ENCODE measurements around the gene PTPRR. TPM values are rescaled to one million over a fixed set of nuclear protein-coding genes. Genes with fewer than 3 reads are reported as not detected.

The PTPRR gene
- polyA plus RNA-seq, 1 of the 3 experiments (the other 2 are of a cell fraction) = 1.4 TPM

- 69% methylated on average over 1 of the region's 1 CpG for WGBS (ENCODE audit: low lambda C conversion rate)
- Histone ChIP-seq H3K36me3 (replicated peaks in 1 of 2; ENCODE audit: control insufficient read depth in 1 of 2, insufficient read depth in 2 of 2, low read length in 1 of 2) (no peaks in the 10 kb centered on the region), H2AFZ (ENCODE audit: low read depth) (no peak overlapping the region), H3K27me3 (ENCODE audit: insufficient read depth) (no peaks in the 10 kb centered on the region), H4K20me1 (ENCODE audit: insufficient read depth) (no peaks in the 10 kb centered on the region), H3K4me1 (ENCODE audit: control insufficient read depth in 1 of 2, insufficient read depth in 2 of 2, low read depth in 1 of 2, low read length in 1 of 2) (no peaks in the 10 kb centered on the region; a peak in 1 of 4 replicates), H3K4me3 (ENCODE audit: low read depth in 2 of 2, low read length in 1 of 2) (no peak overlapping the region), H3F3A (replicated peaks; ENCODE audit: insufficient read depth) (no peaks in the 10 kb centered on the region), H3K9me2 (no peaks in the 10 kb centered on the region), H3K4me2 (no peak overlapping the region), H3K9ac (no peak overlapping the region), H3K9me3 (no peaks in the 10 kb centered on the region), H3K79me2 (ENCODE audit: insufficient read depth) (no peaks in the 10 kb centered on the region), H3K27ac (ENCODE audit: low read depth in 2 of 2, low read length in 1 of 2) (no peak overlapping the region)
- CTCF ChIA-PET = no interaction called here
- POLR2A ChIA-PET = no interaction called here
- no peak for DNase-seq
- TF ChIP-seq NFIC (IDR thresholded peaks at IDR 0.05; ENCODE audit: borderline replicate concordance) = no peak
- TF ChIP-seq ELF1 (IDR thresholded peaks at IDR 0.05) = no peak
- TF ChIP-seq MXI1 (IDR thresholded peaks at IDR 0.05; ENCODE audit: low read depth, low read length) = no peak
- no peak for TF ChIP-seq USF2 (IDR thresholded peaks at IDR 0.05; ENCODE audit: borderline replicate concordance, low read depth, low read length)
- TF ChIP-seq RFX5 (IDR thresholded peaks at IDR 0.05; ENCODE audit: low read length) = no peak
- TF ChIP-seq GATA2 (CRISPR knock-in tag; IDR thresholded peaks at IDR 0.05) = no peak
- TF ChIP-seq EZH2phosphoT487 (IDR thresholded peaks at IDR 0.05; ENCODE audit: borderline replicate concordance, low read depth) = no peak
- TF ChIP-seq YY1 (IDR thresholded peaks at IDR 0.05; ENCODE audit: low read depth) = no peak
- no peak for TF ChIP-seq CHD2 (IDR thresholded peaks at IDR 0.05; ENCODE audit: low read length, partially characterized antibody)
- TF ChIP-seq RXRA (IDR thresholded peaks at IDR 0.05; ENCODE audit: borderline replicate concordance, low read depth) = no peak
- TF ChIP-seq RCOR1 (IDR thresholded peaks at IDR 0.05; ENCODE audit: low read length) = no peak
- no peak for TF ChIP-seq TEAD4 (IDR thresholded peaks at IDR 0.05; ENCODE audit: borderline replicate concordance, insufficient read depth)
- TF ChIP-seq USF1 (IDR thresholded peaks at IDR 0.05; ENCODE audit: borderline replicate concordance, low read depth) = no peak
- no peak for TF ChIP-seq JUND (IDR thresholded peaks at IDR 0.05)
- TF ChIP-seq CTCF (IDR thresholded peaks at IDR 0.05) = no peak
Observed at GRCh38 chr12:70928071-70928470, 7.5 kb upstream of the PTPRR start.

GRCh38 chr12:70927356-70927755 is 6.8 kb upstream of the PTPRR start:
- Histone ChIP-seq H3K9me3 (no peaks in the 10 kb centered on the region), H2AFZ (ENCODE audit: low read depth) (no peak overlapping the region), H3K4me1 (ENCODE audit: control insufficient read depth in 1 of 2, insufficient read depth in 2 of 2, low read depth in 1 of 2, low read length in 1 of 2) (no peaks in the 10 kb centered on the region; a peak in 1 of 4 replicates), H3K4me3 (ENCODE audit: low read depth in 2 of 2, low read length in 1 of 2) (no peak overlapping the region), H3K4me2 (no peak overlapping the region), H3K27ac (ENCODE audit: low read depth in 2 of 2, low read length in 1 of 2) (no peak overlapping the region), H3K9me2 (no peaks in the 10 kb centered on the region), H3K9ac (no peak overlapping the region), H4K20me1 (ENCODE audit: insufficient read depth) (no peaks in the 10 kb centered on the region), H3K27me3 (ENCODE audit: insufficient read depth) (no peaks in the 10 kb centered on the region), H3K79me2 (ENCODE audit: insufficient read depth) (no peaks in the 10 kb centered on the region), H3K36me3 (replicated peaks in 1 of 2; ENCODE audit: control insufficient read depth in 1 of 2, insufficient read depth in 2 of 2, low read length in 1 of 2) (no peaks in the 10 kb centered on the region), H3F3A (replicated peaks; ENCODE audit: insufficient read depth) (no peaks in the 10 kb centered on the region)
- ChIA-PET POLR2A (no interaction called here), CTCF (no interaction called here)
- DNase-seq = no peak
- WGBS (ENCODE audit: low lambda C conversion rate) = 44% methylated on average over 2 of the region's 2 CpGs
- TF ChIP-seq SMC3 (IDR thresholded peaks at IDR 0.05; ENCODE audit: low read depth, low read length) (no peak), USF2 (IDR thresholded peaks at IDR 0.05; ENCODE audit: borderline replicate concordance, low read depth, low read length) (no peak), RFX5 (IDR thresholded peaks at IDR 0.05; ENCODE audit: low read length) (no peak), MXI1 (IDR thresholded peaks at IDR 0.05; ENCODE audit: low read depth, low read length) (no peak), FOXM1 (IDR thresholded peaks at IDR 0.05; ENCODE audit: low read depth) (no peak), TEAD4 (IDR thresholded peaks at IDR 0.05; ENCODE audit: borderline replicate concordance, insufficient read depth) (no peak), NFIC (IDR thresholded peaks at IDR 0.05; ENCODE audit: borderline replicate concordance) (no peak), SIN3A (IDR thresholded peaks at IDR 0.05; ENCODE audit: borderline replicate concordance, low read depth, low read length) (no peak), TCF12 (IDR thresholded peaks at IDR 0.05) (no peak), YY1 (IDR thresholded peaks at IDR 0.05; ENCODE audit: low read depth) (no peak), FOXJ3 (CRISPR knock-in tag; IDR thresholded peaks at IDR 0.05) (no peak), ELF1 (IDR thresholded peaks at IDR 0.05) (no peak)
